HL-60 (cell line): Measurements from ENCODE around the gene ZNF284.

ENCODE experiments used
- DNase-seq, 2 experiments: peaks; one replicate each; pipeline ENCODE4 v3.0.0-alpha.2; 2010 to 2020; ENCODE audit warnings: low read depth in 1 of 2, low spot score in 1 of 2
- H3K27ac ChIP-seq: fragments of 250-450 bp; sonication (Bioruptor Pico); replicated peaks from 2 replicates; pipeline ENCODE4 v1.5.1; 2020; ENCODE audit warnings: mild to moderate bottlenecking, moderate library complexity
- H3K27me3 ChIP-seq: fragments of 250-450 bp; sonication (Bioruptor Pico); 2 replicates; pipeline ENCODE4 v1.5.1; 2021; ENCODE audit warnings: mild to moderate bottlenecking, moderate library complexity; ENCODE audit not compliant: insufficient read depth, poor library complexity, severe bottlenecking
- H3K4me3 ChIP-seq: replicated peaks from 2 replicates; pipeline ENCODE4 v1.5.1; 2011; ENCODE audit warnings: mild to moderate bottlenecking, control low read depth, low read length; ENCODE audit not compliant: insufficient read depth
- GABPA ChIP-seq: IDR thresholded peaks from 2 replicates; pipeline ENCODE4 v1.6.1; 2012; ENCODE audit warnings: low read depth
- POLR2AphosphoS5 ChIP-seq: IDR thresholded peaks from 2 replicates; pipeline ENCODE4 v1.6.1; 2012; ENCODE audit warnings: low read depth
- SPI1 ChIP-seq: IDR thresholded peaks from 2 replicates; pipeline ENCODE4 v1.6.1; 2012; ENCODE audit warnings: low read depth, mild to moderate bottlenecking, borderline replicate concordance
- TF ChIP-seq, protein P1 (sequence below): IDR thresholded peaks from one replicate; pipeline ENCODE4 v1.5.1; 2011; ENCODE audit warnings: low read length, control low read depth, inconsistent platforms; ENCODE audit not compliant: insufficient read depth
- TF ChIP-seq, protein P2 (sequence below): IDR thresholded peaks from 2 replicates; pipeline ENCODE4 v1.6.1; 2012; ENCODE audit warnings: low read depth; ENCODE audit not compliant: insufficient replicate concordance

ZNF284 gene

DNA sequence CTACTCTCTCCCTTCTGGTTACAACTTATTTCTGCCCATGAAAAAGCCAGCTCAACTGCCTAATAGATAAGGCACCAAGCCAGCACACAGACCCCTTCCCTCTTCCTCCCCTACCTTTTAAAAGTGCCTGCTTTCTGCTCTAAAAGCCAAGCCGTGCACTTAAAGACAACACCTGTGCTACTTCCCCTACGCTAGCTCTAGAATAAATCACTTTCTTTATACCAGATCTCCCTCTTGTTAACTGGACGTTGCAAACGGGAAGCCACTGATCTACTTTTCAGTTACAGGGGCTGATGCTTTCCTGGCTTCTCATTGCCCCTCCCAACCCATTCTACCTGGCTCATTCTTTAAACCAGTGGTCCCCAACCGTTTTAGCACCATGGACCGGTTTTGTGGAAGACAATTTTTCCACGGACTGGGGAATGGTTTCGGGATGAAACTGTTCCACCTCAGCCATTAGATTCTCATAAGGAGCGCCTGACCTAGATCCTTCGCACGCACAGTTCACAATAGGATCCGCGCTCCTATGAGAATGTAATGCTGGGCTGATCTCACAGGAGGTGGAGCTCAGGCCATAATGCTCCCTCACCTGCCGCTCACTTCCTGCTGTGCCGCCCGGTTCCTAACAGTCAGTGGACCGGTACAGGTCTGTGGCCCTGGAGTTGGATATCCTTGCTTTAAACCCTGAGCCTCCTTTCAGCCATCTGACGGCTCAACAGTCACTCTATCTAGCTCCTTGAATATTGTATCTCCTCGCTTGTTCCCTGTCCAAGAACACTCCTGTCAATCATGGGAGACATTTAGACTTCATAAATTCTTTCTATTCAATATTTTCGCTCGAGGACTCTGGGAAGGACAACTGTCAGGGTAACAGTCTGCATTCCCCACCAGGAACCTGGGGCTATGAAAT, 21.0 kb upstream of the ZNF284 start:
- peak; percentile 36 to 47 for DNase-seq
- Histone ChIP-seq H3K27ac (peak overlapping the region; percentile 53), H3K27me3 (no peaks in the 10 kb centered on the region), H3K4me3 (peak overlapping the region; percentile 75)
- peak; percentile 86 for TF ChIP-seq GABPA
- no peak for TF ChIP-seq POLR2AphosphoS5
- TF ChIP-seq SPI1, result no peak
- TF ChIP-seq, protein P1, sequence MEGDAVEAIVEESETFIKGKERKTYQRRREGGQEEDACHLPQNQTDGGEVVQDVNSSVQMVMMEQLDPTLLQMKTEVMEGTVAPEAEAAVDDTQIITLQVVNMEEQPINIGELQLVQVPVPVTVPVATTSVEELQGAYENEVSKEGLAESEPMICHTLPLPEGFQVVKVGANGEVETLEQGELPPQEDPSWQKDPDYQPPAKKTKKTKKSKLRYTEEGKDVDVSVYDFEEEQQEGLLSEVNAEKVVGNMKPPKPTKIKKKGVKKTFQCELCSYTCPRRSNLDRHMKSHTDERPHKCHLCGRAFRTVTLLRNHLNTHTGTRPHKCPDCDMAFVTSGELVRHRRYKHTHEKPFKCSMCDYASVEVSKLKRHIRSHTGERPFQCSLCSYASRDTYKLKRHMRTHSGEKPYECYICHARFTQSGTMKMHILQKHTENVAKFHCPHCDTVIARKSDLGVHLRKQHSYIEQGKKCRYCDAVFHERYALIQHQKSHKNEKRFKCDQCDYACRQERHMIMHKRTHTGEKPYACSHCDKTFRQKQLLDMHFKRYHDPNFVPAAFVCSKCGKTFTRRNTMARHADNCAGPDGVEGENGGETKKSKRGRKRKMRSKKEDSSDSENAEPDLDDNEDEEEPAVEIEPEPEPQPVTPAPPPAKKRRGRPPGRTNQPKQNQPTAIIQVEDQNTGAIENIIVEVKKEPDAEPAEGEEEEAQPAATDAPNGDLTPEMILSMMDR, result no peak
- TF ChIP-seq, protein P2, sequence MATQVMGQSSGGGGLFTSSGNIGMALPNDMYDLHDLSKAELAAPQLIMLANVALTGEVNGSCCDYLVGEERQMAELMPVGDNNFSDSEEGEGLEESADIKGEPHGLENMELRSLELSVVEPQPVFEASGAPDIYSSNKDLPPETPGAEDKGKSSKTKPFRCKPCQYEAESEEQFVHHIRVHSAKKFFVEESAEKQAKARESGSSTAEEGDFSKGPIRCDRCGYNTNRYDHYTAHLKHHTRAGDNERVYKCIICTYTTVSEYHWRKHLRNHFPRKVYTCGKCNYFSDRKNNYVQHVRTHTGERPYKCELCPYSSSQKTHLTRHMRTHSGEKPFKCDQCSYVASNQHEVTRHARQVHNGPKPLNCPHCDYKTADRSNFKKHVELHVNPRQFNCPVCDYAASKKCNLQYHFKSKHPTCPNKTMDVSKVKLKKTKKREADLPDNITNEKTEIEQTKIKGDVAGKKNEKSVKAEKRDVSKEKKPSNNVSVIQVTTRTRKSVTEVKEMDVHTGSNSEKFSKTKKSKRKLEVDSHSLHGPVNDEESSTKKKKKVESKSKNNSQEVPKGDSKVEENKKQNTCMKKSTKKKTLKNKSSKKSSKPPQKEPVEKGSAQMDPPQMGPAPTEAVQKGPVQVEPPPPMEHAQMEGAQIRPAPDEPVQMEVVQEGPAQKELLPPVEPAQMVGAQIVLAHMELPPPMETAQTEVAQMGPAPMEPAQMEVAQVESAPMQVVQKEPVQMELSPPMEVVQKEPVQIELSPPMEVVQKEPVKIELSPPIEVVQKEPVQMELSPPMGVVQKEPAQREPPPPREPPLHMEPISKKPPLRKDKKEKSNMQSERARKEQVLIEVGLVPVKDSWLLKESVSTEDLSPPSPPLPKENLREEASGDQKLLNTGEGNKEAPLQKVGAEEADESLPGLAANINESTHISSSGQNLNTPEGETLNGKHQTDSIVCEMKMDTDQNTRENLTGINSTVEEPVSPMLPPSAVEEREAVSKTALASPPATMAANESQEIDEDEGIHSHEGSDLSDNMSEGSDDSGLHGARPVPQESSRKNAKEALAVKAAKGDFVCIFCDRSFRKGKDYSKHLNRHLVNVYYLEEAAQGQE, result peak; percentile 33

DNA sequence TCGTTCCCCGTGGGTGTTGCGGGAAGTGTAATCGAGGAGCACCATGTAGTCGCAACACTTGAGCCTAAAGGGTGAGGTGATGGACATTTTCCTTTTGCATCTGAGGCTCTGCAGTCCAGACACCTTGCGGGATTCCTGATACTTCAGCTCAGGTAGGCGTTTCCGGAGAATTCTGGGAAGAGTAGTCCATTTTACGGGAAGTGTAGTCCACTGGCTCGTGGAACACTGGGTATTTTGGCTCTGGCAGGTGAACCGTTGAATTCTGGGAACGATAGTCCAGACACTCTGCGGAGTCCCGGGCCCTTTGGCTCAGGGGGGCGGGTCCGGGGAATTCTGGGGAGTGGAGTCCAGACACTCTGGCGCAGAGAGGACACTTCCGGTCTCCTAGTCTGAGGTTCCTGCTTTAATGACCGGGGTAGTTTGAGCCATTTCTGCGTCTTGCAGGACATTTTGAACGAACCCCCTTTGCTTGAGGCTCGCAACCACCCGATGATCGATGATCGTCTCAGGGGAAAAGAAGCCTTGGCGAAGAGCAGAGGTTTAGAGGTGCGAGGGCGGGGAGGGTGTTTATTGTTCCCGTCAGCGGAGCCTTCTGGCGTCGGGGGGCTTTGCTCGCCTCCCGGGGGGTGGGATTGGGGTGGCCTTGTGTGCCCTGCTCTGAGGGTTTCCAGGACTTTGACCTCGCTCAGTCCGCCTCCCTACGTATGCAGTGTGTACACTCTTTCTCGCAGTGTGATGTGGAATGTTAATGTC, 20.1 kb upstream of the ZNF284 start, which contains the start of gene ZNF223:
TSS of gene ZNF223 (plus strand) at position 387 of the 753 bp plus-strand sequence. CDS start 3,141 bp downstream, outside the sequence.
- no peaks in the 10 kb centered on the region for H3K27me3 ChIP-seq
- peak within 1 kb of the TSS; percentile 75 for H3K4me3 ChIP-seq
- peak within 1 kb of the TSS; percentile 53 for H3K27ac ChIP-seq
- peak; percentile 89 to 97 for DNase-seq
- peak; percentile 73 for TF ChIP-seq GABPA
- peak; percentile 67 for TF ChIP-seq SPI1
- TF ChIP-seq, protein P2, result peak; percentile 44
- peak; percentile 42; the same call in 1 of the 2 replicates for TF ChIP-seq POLR2AphosphoS5
- TF ChIP-seq, protein P1, result no peak

DNA sequence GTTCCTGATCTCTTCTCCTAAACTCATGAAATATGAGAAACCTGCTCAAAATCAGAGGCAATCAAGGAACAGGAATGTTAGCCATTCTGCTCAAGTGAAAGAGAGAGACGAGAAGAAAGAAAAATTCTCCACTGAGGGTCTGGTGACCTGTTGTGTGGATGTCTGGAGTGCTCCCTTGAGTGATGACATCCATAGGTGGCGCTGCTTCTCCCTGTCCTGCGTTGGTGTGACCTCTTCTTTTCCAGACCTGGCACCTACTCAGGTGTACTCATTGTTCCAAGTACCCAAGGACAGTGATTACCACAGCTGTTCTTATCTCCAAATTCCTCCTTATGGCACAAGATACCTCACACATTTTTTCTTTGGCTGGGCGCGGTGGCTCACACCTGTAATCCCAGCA, 16.1 kb upstream of the ZNF284 start:
- Histone ChIP-seq H3K27ac (no peak overlapping the region), H3K27me3 (no peaks in the 10 kb centered on the region), H3K4me3 (no peak overlapping the region)
- TF ChIP-seq, protein P1, result no peak
- TF ChIP-seq, protein P2, result no peak
- TF ChIP-seq POLR2AphosphoS5, result no peak
- TF ChIP-seq GABPA, result no peak
- TF ChIP-seq SPI1, result no peak
- no peak for DNase-seq
